Tibial nerve (tissue), 4 donors: ENCODE results near the gene SLC43A1.

Experiments used
- CTCF ChIP-seq, 5 experiments: fragments of 200-600 bp in 3 of 5; fragments of 450-650 bp in 2 of 5; sonication (generic) in 3 of 5; IDR thresholded peaks; one replicate each; pipeline ENCODE4 v1.5.1; 2016 to 2019; ENCODE audit warnings: antibody characterized with exemption in 5 of 5, mild to moderate bottlenecking in 3 of 5, moderate library complexity in 2 of 5
- EP300 ChIP-seq, 2 donors: sonication (generic); formaldehyde crosslinking; IDR thresholded peaks; one replicate each; pipeline ENCODE4 v1.6.1; 2017; ENCODE audit warnings: antibody characterized with exemption in 2 of 2, mild to moderate bottlenecking in 1 of 2
- POLR2A ChIP-seq, 2 donors: fragments of 450-650 bp; IDR thresholded peaks; one replicate each; pipeline ENCODE4 v1.6.1; 2017; ENCODE audit warnings: antibody characterized with exemption in 2 of 2, mild to moderate bottlenecking in 2 of 2, moderate library complexity in 2 of 2

- TF ChIP-seq POLR2A (IDR thresholded peaks at IDR 0.05): no peak
- no peak for TF ChIP-seq CTCF (IDR thresholded peaks at IDR 0.05)
- no peak for TF ChIP-seq EP300 (IDR thresholded peaks at IDR 0.05)
These were observed 21.6 kb upstream of the SLC43A1 start, which contains the start of gene SMTNL1 for GRCh38 chr11:57536947-57537619.
